Erythroblast (primary cell): Measurements from ENCODE around the gene MRPL53.

ENCODE experiments used
- GATA1 ChIP-seq: IDR thresholded peaks from 2 replicates; pipeline ENCODE4 v1.6.1; 2011; ENCODE audit warnings: low read depth, mild to moderate bottlenecking, control low read depth, low read length, moderate library complexity
- POLR2A ChIP-seq: IDR thresholded peaks from 2 replicates; pipeline ENCODE4 v1.6.1; 2011; ENCODE audit warnings: mild to moderate bottlenecking, low read length

- TF ChIP-seq POLR2A (no peak), GATA1 (no peak)
Observed at GRCh38 chr2:74493546-74493945, 21.1 kb upstream of the MRPL53 start.
